Retina (tissue), 1 donor: ENCODE measurements around the gene EFCAB8.

Experiments
- DNase-seq: peaks from one replicate; pipeline ENCODE4 v3.0.0-alpha.2; 2016

EFCAB8 gene

GRCh38 chr20:32912688-32913087 lies 54.0 kb downstream of the EFCAB8 start:
- no peak for DNase-seq

GRCh38 chr20:32914031-32914430 lies 55.3 kb downstream of the EFCAB8 start:
- DNase-seq, result no peak

- no peak for DNase-seq
Measured at GRCh38 chr20:32917191-32917950, 58.6 kb downstream of the EFCAB8 start.

GRCh38 chr20:32918296-32918695 lies 59.6 kb downstream of the EFCAB8 start:
- DNase-seq, result no peak

- no peak for DNase-seq
Measured at GRCh38 chr20:32918751-32919150, 60.0 kb downstream of the EFCAB8 start.

GRCh38 chr20:32920066-32920465 lies 61.3 kb downstream of the EFCAB8 start:
- no peak for DNase-seq

GRCh38 chr20:32920530-32921298 lies 62.0 kb downstream of the EFCAB8 start:
- no peak for DNase-seq

- DNase-seq, result no peak
Measured at GRCh38 chr20:32922466-32922865, 63.7 kb downstream of the EFCAB8 start.

GRCh38 chr20:32924781-32925180 lies 66.1 kb downstream of the EFCAB8 start:
- no peak for DNase-seq

- DNase-seq, result no peak
Measured at GRCh38 chr20:32925481-32926196, 66.9 kb downstream of the EFCAB8 start.

- no peak for DNase-seq
Measured at GRCh38 chr20:32929162-32929561, 70.4 kb downstream of the EFCAB8 start.

GRCh38 chr20:32930181-32930580 lies 71.5 kb downstream of the EFCAB8 start:
- no peak for DNase-seq

GRCh38 chr20:32930701-32931100 lies 72.0 kb downstream of the EFCAB8 start:
- DNase-seq, result no peak

- no peak for DNase-seq
Measured at GRCh38 chr20:32934580-32934979, 75.9 kb downstream of the EFCAB8 start.

- DNase-seq, result no peak
Measured at GRCh38 chr20:32941155-32941885, 82.6 kb downstream of the EFCAB8 start.

GRCh38 chr20:32943490-32944052 lies 84.8 kb downstream of the EFCAB8 start:
- DNase-seq, result no peak

- DNase-seq, result peak; percentile 17
Measured at GRCh38 chr20:32945710-32946221, 87.0 kb downstream of the EFCAB8 start.

- no peak for DNase-seq
Measured at GRCh38 chr20:32946629-32947028, 87.9 kb downstream of the EFCAB8 start.

GRCh38 chr20:32950539-32950938 lies 91.8 kb downstream of the EFCAB8 start:
- DNase-seq, result peak; percentile 22

- no peak for DNase-seq
Measured at GRCh38 chr20:32957459-32957858, 98.7 kb downstream of the EFCAB8 start.

GRCh38 chr20:32958574-32958973 lies 99.9 kb downstream of the EFCAB8 start:
- no peak for DNase-seq
